Lung (tissue), 12 donors: ENCODE results near the gene INVS. TPM values are rescaled to one million over a fixed set of nuclear protein-coding genes. Genes with fewer than 3 reads are reported as not detected.

Experiments used
- ATAC-seq: fragments of 200-7000 bp; cut with Tn5 transposase; one replicate; pipeline ENCODE4 v1.9.1; 2020; ENCODE audit warnings: moderate number of reproducible peaks; ENCODE audit not compliant: insufficient read depth, low FRiP score
- DNase-seq, 3 donors: peaks; one replicate each; pipeline ENCODE4 v3.0.0-alpha.2; 2013 to 2017
- H3K27ac ChIP-seq, 2 donors: one replicate each; pipeline ENCODE4 v1.5.1; 2013; ENCODE audit warnings: mild to moderate bottlenecking in 2 of 2, moderate library complexity in 2 of 2, control low read depth in 1 of 2, inconsistent platforms in 1 of 2, low read depth in 1 of 2, low read length in 1 of 2
- H3K27me3 ChIP-seq, 3 donors: one replicate each; pipeline ENCODE4 v1.5.1; 2013; ENCODE audit warnings: low read length in 2 of 3; ENCODE audit not compliant: control insufficient read depth in 3 of 3, insufficient read depth in 3 of 3
- H3K36me3 ChIP-seq, 4 donors: one replicate each; pipeline ENCODE4 v1.5.1; 2013; ENCODE audit warnings: low read length in 4 of 4, mild to moderate bottlenecking in 1 of 4, moderate library complexity in 1 of 4; ENCODE audit not compliant: control insufficient read depth in 4 of 4, insufficient read depth in 4 of 4
- H3K4me1 ChIP-seq, 5 donors: one replicate each; pipeline ENCODE4 v1.5.1; 2013; ENCODE audit warnings: low read length in 5 of 5, mild to moderate bottlenecking in 2 of 5, moderate library complexity in 1 of 5; ENCODE audit not compliant: control insufficient read depth in 5 of 5, insufficient read depth in 5 of 5
- H3K4me3 ChIP-seq: one replicate; pipeline ENCODE4 v1.5.1; 2013; ENCODE audit warnings: mild to moderate bottlenecking, control low read depth, moderate library complexity
- H3K9ac ChIP-seq, 2 donors: one replicate each; pipeline ENCODE4 v1.5.1; 2013; ENCODE audit warnings: low read length in 2 of 2, control low read depth in 1 of 2; ENCODE audit not compliant: insufficient read depth in 1 of 2
- H3K9me3 ChIP-seq, 4 donors: one replicate each; pipeline ENCODE4 v1.5.1; 2013; ENCODE audit warnings: low read length in 3 of 4, mild to moderate bottlenecking in 1 of 4, moderate library complexity in 1 of 4; ENCODE audit not compliant: control insufficient read depth in 4 of 4, insufficient read depth in 3 of 4
- CTCF ChIP-seq: IDR thresholded peaks from 2 replicates; pipeline ENCODE4 v1.5.1; 2012; ENCODE audit warnings: mild to moderate bottlenecking; ENCODE audit errors: control extremely low read depth, extremely low read depth
- WGBS, 2 donors: extraction: QIAGEN DNeasy Blood & Tissue Kit; methylation state at CpG; one replicate each; pipeline ENCODE4 v1.1.7; 2013; 5-methylcytosine and 5-hydroxymethylcytosine counted together
- polyA plus RNA-seq, 2 donors: library from polyadenylated mRNA; stranded (reverse); fragments of 200-250 nt; gene quantifications; one replicate each; pipeline ENCODE4 v1.2.1, GENCODE V29; 2013
- total RNA-seq, 2 donors: library from RNA; depleted of rRNA in 1 of 2; stranded (reverse); fragments of >200 nt in 1 of 2; gene quantifications; one replicate each; pipeline ENCODE4 v1.2.1, GENCODE V29; 2014 to 2021
- donor health status: control.
- donor health status: control.
- donor health status: Bipolar disorder and iron deficiency.
- donor health status: healthy.
- donor health status: DM: yes; HTN: yes; CAD: no.

INVS gene
- total and polyA plus RNA-seq, 4 donors, result 3.4 to 52.1 (median 12.5) TPM

DNA sequence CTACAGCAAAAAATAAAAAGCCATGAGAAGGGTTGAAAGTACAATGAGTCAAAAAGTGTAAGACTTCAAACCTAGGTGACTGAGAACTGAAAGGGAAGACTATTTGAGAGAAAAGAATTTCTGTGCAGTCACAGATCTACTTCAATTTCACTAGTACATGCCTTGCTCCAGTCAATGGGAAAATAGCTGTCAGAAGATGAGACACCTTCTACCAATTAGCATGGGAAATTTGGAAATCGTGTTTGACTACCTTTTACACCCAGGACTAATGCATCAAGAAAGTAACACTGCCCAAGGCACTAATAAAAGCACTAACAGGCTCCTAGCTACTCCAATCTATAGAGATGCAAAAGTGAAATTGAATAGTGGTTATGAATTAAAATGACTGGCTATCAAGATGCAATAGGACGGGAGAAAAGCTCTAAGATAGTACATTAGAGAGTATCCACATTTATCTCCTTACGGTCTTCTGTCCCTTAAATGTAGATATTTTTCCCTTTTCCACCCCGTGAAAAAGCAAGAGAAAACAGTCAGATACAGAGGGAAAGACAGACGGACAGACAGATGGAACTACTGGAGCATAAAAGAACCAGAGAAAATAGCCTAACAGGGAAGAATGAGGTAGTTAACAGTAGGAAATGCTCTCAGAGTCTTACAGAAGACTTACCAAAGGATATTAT lies 15.5 kb upstream of the INVS start:
- no peak overlapping the region for H3K4me3 ChIP-seq
- WGBS, 2 donors, result 79 to 88% methylated on average over 5 of the region's 5 CpGs
- no peaks in the 10 kb centered on the region for H3K27me3 ChIP-seq
- no peak overlapping the region for H3K9ac ChIP-seq
- no peak for ATAC-seq
- H3K27ac ChIP-seq, result no peak overlapping the region
- peaks cover 0 to 12% (median 0%) of the 10 kb centered on the region in 5 donors for H3K4me1 ChIP-seq
- DNase-seq, result no peak
- H3K36me3 ChIP-seq, result no peaks in the 10 kb centered on the region
- no peak for TF ChIP-seq CTCF
- no peaks in the 10 kb centered on the region for H3K9me3 ChIP-seq

DNA sequence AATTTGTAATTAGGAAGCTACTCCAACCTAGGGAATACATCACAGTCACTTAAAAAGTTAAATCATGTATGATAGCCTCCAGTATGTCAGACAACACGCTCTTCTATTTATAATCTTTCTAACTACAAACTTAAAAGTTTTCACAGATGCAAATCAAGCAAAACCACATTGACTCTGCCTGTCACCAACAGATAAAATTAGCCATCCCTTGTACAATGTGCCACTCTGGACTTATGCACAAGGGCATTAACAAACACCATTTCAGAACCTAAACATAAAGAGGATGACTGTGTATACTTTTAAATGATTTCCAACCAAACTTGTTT lies 15.0 kb upstream of the INVS start:
- Histone ChIP-seq H3K9ac (no peak overlapping the region), H3K27me3 (no peaks in the 10 kb centered on the region), H3K27ac (no peak overlapping the region), H3K4me1 (peaks cover 0 to 12% (median 0%) of the 10 kb centered on the region in 5 donors), H3K36me3 (no peaks in the 10 kb centered on the region), H3K9me3 (no peaks in the 10 kb centered on the region), H3K4me3 (no peak overlapping the region)
- DNase-seq, result no peak
- 61 to 79% methylated on average over 1 of the region's 1 CpG for WGBS, 2 donors
- no peak for ATAC-seq
- TF ChIP-seq CTCF, result no peak

- no peaks in the 10 kb centered on the region for H3K27me3 ChIP-seq
- H3K9ac ChIP-seq, result no peak overlapping the region
- no peak for TF ChIP-seq CTCF
- no peak for DNase-seq
- no peaks in the 10 kb centered on the region for H3K36me3 ChIP-seq
- WGBS, 2 donors, result 87 to 91% methylated on average over 5 of the region's 5 CpGs
- peaks cover 0 to 12% (median 0%) of the 10 kb centered on the region in 5 donors for H3K4me1 ChIP-seq
- ATAC-seq, result no peak
- H3K27ac ChIP-seq, result no peak overlapping the region
- H3K4me3 ChIP-seq, result no peak overlapping the region
- H3K9me3 ChIP-seq, result no peaks in the 10 kb centered on the region
These were observed 14.3 kb upstream of the INVS start for GRCh38 chr9:100084734-100085133.
